Measurements from ENCODE around the gene PIGQ.

Gene PIGQ

GRCh38 chr16:525123-525519, 44.6 kb upstream of the PIGQ start:
- DNase-seq (ENCODE audit: insufficient read length, low spot score) (no peak), FAIRE-seq (no peak)
- TF ChIP-seq CTCF (IDR thresholded peaks at IDR 0.05; ENCODE audit: insufficient read depth, missing control alignments) = no peak

- DNase-seq (ENCODE audit: insufficient read length, low spot score) (no peak), FAIRE-seq (no peak)
- no peak for TF ChIP-seq CTCF (IDR thresholded peaks at IDR 0.05; ENCODE audit: insufficient read depth, missing control alignments)
Measured at GRCh38 chr16:525520-526180, 44.1 kb upstream of the PIGQ start.

GRCh38 chr16:526181-527014, 43.4 kb upstream of the PIGQ start:
- FAIRE-seq (no peak), DNase-seq (ENCODE audit: insufficient read length, low spot score) (no peak)
- no peak for TF ChIP-seq CTCF (IDR thresholded peaks at IDR 0.05; ENCODE audit: insufficient read depth, missing control alignments)

- DNase-seq (ENCODE audit: insufficient read length, low spot score) (no peak), FAIRE-seq (no peak)
- TF ChIP-seq CTCF (IDR thresholded peaks at IDR 0.05; ENCODE audit: insufficient read depth, missing control alignments) = no peak
Measured at GRCh38 chr16:527015-527903, 42.5 kb upstream of the PIGQ start, which contains the start of gene CAPN15. TSS of gene CAPN15 (plus strand) at chr16:527712. CDS start at chr16:546839, 19,127 bp downstream.

- no peak for TF ChIP-seq CTCF (IDR thresholded peaks at IDR 0.05; ENCODE audit: insufficient read depth, missing control alignments)
- FAIRE-seq (no peak), DNase-seq (ENCODE audit: insufficient read length, low spot score) (no peak)
Measured at GRCh38 chr16:528111-529011, 41.4 kb upstream of the PIGQ start.

GRCh38 chr16:529012-529575, 40.7 kb upstream of the PIGQ start:
- FAIRE-seq (no peak), DNase-seq (ENCODE audit: insufficient read length, low spot score) (no peak)
- TF ChIP-seq CTCF (IDR thresholded peaks at IDR 0.05; ENCODE audit: insufficient read depth, missing control alignments) = no peak

All from D721Med (cell line).